Ishikawa (cell line): Measurements from ENCODE around the gene CRYBB1.

Experiments used
- CEBPB ChIP-seq: IDR thresholded peaks from 2 replicates; pipeline ENCODE4 v1.6.1; 2012
- CREB1 ChIP-seq: IDR thresholded peaks from 2 replicates; pipeline ENCODE4 v1.6.1; 2012; ENCODE audit warnings: low read depth
- EGR1 ChIP-seq: IDR thresholded peaks from 2 replicates; pipeline ENCODE4 v1.6.1; 2012
- EP300 ChIP-seq: IDR thresholded peaks from 2 replicates; pipeline ENCODE4 v1.6.1; 2012; ENCODE audit warnings: borderline replicate concordance
- FOXM1 ChIP-seq: IDR thresholded peaks from 2 replicates; pipeline ENCODE4 v1.6.1; 2012; ENCODE audit warnings: low read depth, borderline replicate concordance
- NFIC ChIP-seq: IDR thresholded peaks from 2 replicates; pipeline ENCODE4 v1.6.1; 2012
- RAD21 ChIP-seq: IDR thresholded peaks from 2 replicates; pipeline ENCODE4 v1.6.1; 2012; ENCODE audit warnings: low read depth
- TAF1 ChIP-seq: IDR thresholded peaks from 2 replicates; pipeline ENCODE4 v1.6.1; 2012; ENCODE audit warnings: low read depth, mild to moderate bottlenecking
- TCF12 ChIP-seq: IDR thresholded peaks from 2 replicates; pipeline ENCODE4 v1.6.1; 2012; ENCODE audit warnings: low read depth
- TEAD4 ChIP-seq: IDR thresholded peaks from 2 replicates; pipeline ENCODE4 v1.6.1; 2012
- USF1 ChIP-seq: IDR thresholded peaks from 2 replicates; pipeline ENCODE4 v1.6.1; 2012
- YY1 ChIP-seq: IDR thresholded peaks from 2 replicates; pipeline ENCODE4 v1.6.1; 2012; ENCODE audit warnings: low read depth
- ZBTB7A ChIP-seq: IDR thresholded peaks from 2 replicates; pipeline ENCODE4 v1.6.1; 2012; ENCODE audit warnings: low read depth
- TF ChIP-seq, protein P1 (sequence below): IDR thresholded peaks from 2 replicates; pipeline ENCODE4 v1.6.1; 2012; ENCODE audit warnings: low read depth, mild to moderate bottlenecking
- TF ChIP-seq, protein P2 (sequence below): IDR thresholded peaks from 2 replicates; pipeline ENCODE4 v1.6.1; 2012

CRYBB1 gene

DNA sequence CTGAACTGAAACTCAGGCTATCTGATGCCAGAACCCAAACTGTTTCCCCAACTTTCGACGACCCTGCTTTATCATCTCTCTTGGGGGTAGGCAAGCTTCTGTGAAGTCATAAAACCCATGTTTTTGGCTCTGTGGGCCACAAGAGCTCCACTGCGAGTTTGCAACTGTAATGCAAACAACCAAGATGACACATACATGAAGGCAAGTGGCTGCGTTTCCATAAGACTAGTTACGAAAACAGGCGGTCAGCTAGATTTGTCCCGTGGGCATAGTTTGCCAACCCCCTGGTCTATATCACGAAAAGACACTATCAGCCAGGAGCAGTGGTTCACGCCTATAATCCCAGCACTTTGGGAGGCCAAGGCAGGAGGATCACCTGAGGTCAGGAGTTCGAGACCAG, 65.4 kb downstream of the CRYBB1 start:
- TF ChIP-seq CREB1 = no peak
- no peak for TF ChIP-seq ZBTB7A
- no peak for TF ChIP-seq FOXM1
- TF ChIP-seq RAD21 = no peak
- TF ChIP-seq TAF1 = no peak
- no peak for TF ChIP-seq EGR1
- TF ChIP-seq YY1 = no peak
- TF ChIP-seq EP300 = no peak
- TF ChIP-seq TCF12 = no peak
- no peak for TF ChIP-seq NFIC
- TF ChIP-seq CEBPB = no peak
- TF ChIP-seq, protein P1, sequence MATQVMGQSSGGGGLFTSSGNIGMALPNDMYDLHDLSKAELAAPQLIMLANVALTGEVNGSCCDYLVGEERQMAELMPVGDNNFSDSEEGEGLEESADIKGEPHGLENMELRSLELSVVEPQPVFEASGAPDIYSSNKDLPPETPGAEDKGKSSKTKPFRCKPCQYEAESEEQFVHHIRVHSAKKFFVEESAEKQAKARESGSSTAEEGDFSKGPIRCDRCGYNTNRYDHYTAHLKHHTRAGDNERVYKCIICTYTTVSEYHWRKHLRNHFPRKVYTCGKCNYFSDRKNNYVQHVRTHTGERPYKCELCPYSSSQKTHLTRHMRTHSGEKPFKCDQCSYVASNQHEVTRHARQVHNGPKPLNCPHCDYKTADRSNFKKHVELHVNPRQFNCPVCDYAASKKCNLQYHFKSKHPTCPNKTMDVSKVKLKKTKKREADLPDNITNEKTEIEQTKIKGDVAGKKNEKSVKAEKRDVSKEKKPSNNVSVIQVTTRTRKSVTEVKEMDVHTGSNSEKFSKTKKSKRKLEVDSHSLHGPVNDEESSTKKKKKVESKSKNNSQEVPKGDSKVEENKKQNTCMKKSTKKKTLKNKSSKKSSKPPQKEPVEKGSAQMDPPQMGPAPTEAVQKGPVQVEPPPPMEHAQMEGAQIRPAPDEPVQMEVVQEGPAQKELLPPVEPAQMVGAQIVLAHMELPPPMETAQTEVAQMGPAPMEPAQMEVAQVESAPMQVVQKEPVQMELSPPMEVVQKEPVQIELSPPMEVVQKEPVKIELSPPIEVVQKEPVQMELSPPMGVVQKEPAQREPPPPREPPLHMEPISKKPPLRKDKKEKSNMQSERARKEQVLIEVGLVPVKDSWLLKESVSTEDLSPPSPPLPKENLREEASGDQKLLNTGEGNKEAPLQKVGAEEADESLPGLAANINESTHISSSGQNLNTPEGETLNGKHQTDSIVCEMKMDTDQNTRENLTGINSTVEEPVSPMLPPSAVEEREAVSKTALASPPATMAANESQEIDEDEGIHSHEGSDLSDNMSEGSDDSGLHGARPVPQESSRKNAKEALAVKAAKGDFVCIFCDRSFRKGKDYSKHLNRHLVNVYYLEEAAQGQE = no peak
- no peak for TF ChIP-seq TEAD4
- TF ChIP-seq USF1 = no peak

- TF ChIP-seq YY1 (no peak), EGR1 (no peak), TAF1 (no peak), EP300 (no peak), USF1 (no peak), FOXM1 (no peak)
These were observed 66.3 kb downstream of the CRYBB1 start for GRCh38 chr22:26551568-26551967.

- TF ChIP-seq TCF12 (peak; percentile 83), ZBTB7A (peak; percentile 37; the same call in 1 of the 2 replicates), CREB1 (no peak), EGR1 (no peak), RAD21 (0 out of 2 replicates have a peak, but pooled peaks have one; percentile 4), NFIC (peak; percentile 86), TEAD4 (no peak), FOXM1 (0 out of 2 replicates have a peak, but pooled peaks have one; percentile 35), CEBPB (no peak), YY1 (0 out of 2 replicates have a peak, but pooled peaks have one; percentile 47), USF1 (peak; percentile 90), EP300 (peak; percentile 66; the same call in 1 of the 2 replicates)
- TF ChIP-seq, protein P2, sequence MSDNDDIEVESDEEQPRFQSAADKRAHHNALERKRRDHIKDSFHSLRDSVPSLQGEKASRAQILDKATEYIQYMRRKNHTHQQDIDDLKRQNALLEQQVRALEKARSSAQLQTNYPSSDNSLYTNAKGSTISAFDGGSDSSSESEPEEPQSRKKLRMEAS = peak; percentile 87
- TF ChIP-seq, protein P1 = no peak
These were observed 67.3 kb downstream of the CRYBB1 start for GRCh38 chr22:26550498-26551033.

DNA sequence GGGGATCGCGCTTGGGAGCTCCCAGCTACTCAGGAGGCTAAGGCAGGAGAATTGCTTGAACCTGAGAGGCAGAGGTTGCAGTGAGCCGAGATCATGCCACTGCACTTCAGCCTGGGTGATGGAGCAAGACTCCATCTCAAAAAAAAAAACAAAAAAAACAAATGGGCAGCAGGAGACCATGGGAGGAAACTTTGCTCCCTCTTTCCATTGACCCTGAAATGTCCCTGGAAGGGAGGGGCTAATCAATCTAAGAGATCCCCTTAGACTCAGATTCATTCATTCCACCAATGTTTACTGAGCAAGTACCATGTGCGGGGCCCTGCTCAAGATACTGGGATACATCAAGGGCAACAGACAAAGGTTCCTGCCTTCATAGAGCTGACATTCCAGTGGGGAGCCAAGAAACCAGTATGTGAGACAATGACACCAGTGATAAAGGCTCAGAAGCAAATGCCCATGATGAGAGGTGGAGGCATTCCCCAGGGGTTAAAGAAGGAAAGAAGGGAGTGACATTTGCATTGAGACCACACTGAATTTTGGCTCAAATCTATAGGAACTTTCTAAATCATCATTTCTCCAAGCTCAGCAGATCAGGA, 67.8 kb downstream of the CRYBB1 start:
- TF ChIP-seq TAF1 = no peak
- TF ChIP-seq CREB1 = no peak
- no peak for TF ChIP-seq ZBTB7A
- no peak for TF ChIP-seq TEAD4
- no peak for TF ChIP-seq USF1
- no peak for TF ChIP-seq EGR1
- no peak for TF ChIP-seq CEBPB
- TF ChIP-seq EP300 = no peak
- no peak for TF ChIP-seq TCF12
- TF ChIP-seq NFIC = no peak
- TF ChIP-seq, protein P2 = no peak
- no peak for TF ChIP-seq RAD21
